A549 (cell line): ENCODE results near the gene ZNF850. TPM values are rescaled to one million over a fixed set of nuclear protein-coding genes. Genes with fewer than 3 reads are reported as not detected.
"Not testable (repeated sequence)": the region's sequence is repeated elsewhere in the genome, so short reads cannot be mapped to it uniquely, and the experiment has no call there.

Source experiments
- ATAC-seq, 2 experiments: fragments of 200-7000 bp in 1 of 2; fragments of >200 bp in 1 of 2; cut with Nextera tagmentation in 1 of 2; cut with Tn5 transposase in 1 of 2; 3 replicates each; pipeline versions ENCODE4 v1.8.0 to v1.9.1; 2018 to 2020; ENCODE audit warnings: mild to moderate bottlenecking in 1 of 2, moderate library complexity in 1 of 2
- CTCF ChIA-PET: fragments of 300-600 bp; sonication (Branson Sonifier 250); formaldehyde crosslinking; extraction: SDS; loops from one replicate; lab custom pipeline; 2021; ENCODE audit warnings: antibody characterized with exemption, inconsistent platforms; lab: Yijun Ruan, JAX
- POLR2A ChIA-PET: fragments of 350-600 bp; formaldehyde crosslinking; extraction: SDS; loops from one replicate; lab custom pipeline; 2021; ENCODE audit warnings: antibody characterized with exemption, inconsistent platforms; lab: Yijun Ruan, JAX
- DNase-seq, 2 experiments: peaks; one replicate each; pipeline versions ENCODE4 v3.0.0 to v3.0.0-alpha.2; 2011 to 2016; ENCODE audit warnings: low read depth in 1 of 2, low spot score in 1 of 2
- FAIRE-seq: peaks from 2 replicates; lab custom pipeline; 2011; peaks lifted over from hg19 to GRCh38; lab: Jason Lieb, UNC
- H3K27ac ChIP-seq, 2 experiments: fragments of >200 bp; sonication (Bioruptor Twin); formaldehyde crosslinking; 3 replicates each; pipeline ENCODE4 v1.5.1; 2016 to 2017
- H3K4me1 ChIP-seq: fragments of >200 bp; sonication (Bioruptor Twin); formaldehyde crosslinking; 3 replicates; pipeline ENCODE4 v1.6.1; 2016
- H3K4me2 ChIP-seq: fragments of >200 bp; sonication (Bioruptor Twin); formaldehyde crosslinking; 3 replicates; pipeline ENCODE4 v1.6.1; 2016
- H3K4me3 ChIP-seq: fragments of >200 bp; sonication (Bioruptor Twin); formaldehyde crosslinking; 3 replicates; pipeline ENCODE4 v1.5.1; 2016
- H3K9me3 ChIP-seq: fragments of >200 bp; sonication (Bioruptor Twin); formaldehyde crosslinking; 3 replicates; pipeline ENCODE4 v1.6.1; 2016
- CBX2 ChIP-seq: fragments of 200-600 bp; sonication (generic); IDR thresholded peaks from 2 replicates; pipeline ENCODE4 v1.6.1; 2016; ENCODE audit warnings: low read depth, mild to moderate bottlenecking, borderline replicate concordance
- CEBPB ChIP-seq, 2 experiments: fragments of >200 bp in 1 of 2; sonication (Bioruptor Twin) in 1 of 2; formaldehyde crosslinking in 1 of 2; IDR thresholded peaks; 2 replicates each; pipeline ENCODE4 v1.6.1; 2012 to 2016
- FOXS1 ChIP-seq: fragments of 250-450 bp; sonication (Bioruptor Pico); IDR thresholded peaks from 2 replicates; pipeline ENCODE4 v1.5.0; 2020; ENCODE audit warnings: mild to moderate bottlenecking, moderate library complexity
- HOXB13 ChIP-seq: fragments of 250-450 bp; sonication (Bioruptor Pico); IDR thresholded peaks from 2 replicates; pipeline ENCODE4 v1.5.0; 2020; ENCODE audit warnings: low read depth, mild to moderate bottlenecking, moderate library complexity
- JUNB ChIP-seq: fragments of >200 bp; sonication (Bioruptor Twin); formaldehyde crosslinking; IDR thresholded peaks from 2 replicates; pipeline ENCODE4 v1.6.1; 2016
- KDM5A ChIP-seq: fragments of 200-600 bp; sonication (generic); IDR thresholded peaks from 2 replicates; pipeline ENCODE4 v1.6.1; 2016; ENCODE audit warnings: antibody characterized with exemption, mild to moderate bottlenecking
- MAFK ChIP-seq: fragments of 450-650 bp; IDR thresholded peaks from 2 replicates; pipeline ENCODE4 v1.6.1; 2014; ENCODE audit not compliant: partially characterized antibody
- POLR2A ChIP-seq: IDR thresholded peaks from 2 replicates; pipeline ENCODE4 v1.6.1; 2012; ENCODE audit warnings: mild to moderate bottlenecking, low read length
- POLR2AphosphoS2 ChIP-seq: conservative IDR thresholded peaks from 2 replicates; pipeline ENCODE4 v1.6.1; 2012; ENCODE audit warnings: low read length, improper control_type of control experiment, inconsistent platforms
- RFX5 ChIP-seq: fragments of 450-650 bp; IDR thresholded peaks from 2 replicates; pipeline ENCODE4 v1.7.1; 2014; ENCODE audit warnings: antibody characterized with exemption, mild to moderate bottlenecking, moderate library complexity
- RNF2 ChIP-seq: fragments of 200-600 bp; sonication (generic); IDR thresholded peaks from 2 replicates; pipeline ENCODE4 v1.6.1; 2016; ENCODE audit warnings: low read depth, mild to moderate bottlenecking, antibody characterized with exemption, moderate library complexity, borderline replicate concordance
- TFCP2L1 ChIP-seq: fragments of 250-450 bp; sonication (Bioruptor Pico); IDR thresholded peaks from 2 replicates; pipeline ENCODE4 v1.5.0; 2021; ENCODE audit warnings: mild to moderate bottlenecking
- ZC3H11A ChIP-seq: fragments of 450-650 bp; IDR thresholded peaks from 2 replicates; pipeline ENCODE4 v1.6.1; 2014; ENCODE audit warnings: antibody characterized with exemption, mild to moderate bottlenecking
- ZNF302 ChIP-seq: fragments of 250-450 bp; sonication (Bioruptor Pico); IDR thresholded peaks from 2 replicates; pipeline ENCODE4 v1.9.0; 2021; ENCODE audit warnings: inconsistent platforms, mild to moderate bottlenecking, moderate library complexity
- WGBS: methylation state at CpG from one replicate; pipeline ENCODE4 v1.1.6; 2017; ENCODE audit errors: missing lambda C conversion rate; 5-methylcytosine and 5-hydroxymethylcytosine counted together
- polyA plus RNA-seq, 4 experiments: library from polyadenylated mRNA; depleted of rRNA in 3 of 4; stranded (reverse); fragments of >200 nt; fragmentation: RNase III in 1 of 4; extraction: RNeasy Plus Mini Kit Qiagen cat#74134 plus additional on column Dnase treatment in 1 of 4; gene quantifications; 2 replicates in 3 of 4; 3 replicates in 1 of 4; pipeline ENCODE4 v1.2.3, GENCODE V29; 2011 to 2017
- TF ChIP-seq, protein P1 (sequence below): IDR thresholded peaks from 2 replicates; pipeline ENCODE4 v1.6.1; 2012

Gene ZNF850
- polyA plus RNA-seq, 2 of the 4 experiments (the other 2 are of a cell fraction), result 1.5 to 3.1 TPM

DNA sequence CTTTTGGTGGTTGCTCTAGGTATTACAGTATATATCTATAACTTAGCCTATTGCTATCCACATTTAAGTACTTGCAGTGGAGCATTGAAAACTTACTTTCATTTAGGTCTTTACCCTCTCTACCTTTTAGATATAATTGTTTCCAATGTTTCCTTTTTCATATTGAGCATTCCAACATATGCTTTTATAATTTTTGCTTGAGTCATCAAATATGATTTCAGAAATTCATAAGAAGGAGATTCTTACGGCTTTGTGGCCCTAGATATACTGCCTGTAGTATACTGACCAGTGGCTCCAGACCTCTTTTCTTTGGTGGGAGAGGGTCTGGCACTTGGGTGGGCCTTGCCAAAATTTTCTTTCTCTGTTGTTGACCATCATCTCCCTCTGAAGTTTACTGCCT lies 32.8 kb upstream of the ZNF850 start:
- FAIRE-seq (no peak), DNase-seq (no peak), ATAC-seq (no peak)
- no peak for TF ChIP-seq ZNF302
- no peak for TF ChIP-seq KDM5A
- peak; percentile 94 for TF ChIP-seq MAFK
- no peak for TF ChIP-seq FOXS1 (CRISPR knock-in tag)
- H3K4me1 ChIP-seq, result no peaks in the 10 kb centered on the region
- peaks cover 85% of the 10 kb centered on the region for H3K9me3 ChIP-seq
- CTCF ChIA-PET, result interaction anchor here (0.7 kb wide), 1 partner anchor 453 kb away, joined by 3 read pairs; no protein-coding TSS in a partner anchor
- 44% methylated on average over 1 of the region's 1 CpG for WGBS
- H3K27ac ChIP-seq, result no peak overlapping the region
- no peak overlapping the region for H3K4me3 ChIP-seq
- POLR2A ChIA-PET, result no interaction called here
- H3K4me2 ChIP-seq, result no peak overlapping the region

GRCh38 chr19:36797786-36798108 lies 25.1 kb upstream of the ZNF850 start:
- H3K4me2 ChIP-seq, result peak overlapping the region; percentile 38
- TF ChIP-seq POLR2AphosphoS2 (no peak), HOXB13 (0 out of 2 replicates have a peak, but pooled peaks have one; percentile 7)
- POLR2A ChIA-PET, result no interaction called here
- ATAC-seq, result no peak
- H3K4me1 ChIP-seq, result no peaks in the 10 kb centered on the region
- peaks cover 87% of the 10 kb centered on the region for H3K9me3 ChIP-seq
- CTCF ChIA-PET, result interaction anchor here (1.3 kb wide), 1 partner anchor 15 kb away, joined by 3 read pairs; no protein-coding TSS in a partner anchor
- DNase-seq, result no peak
- H3K27ac ChIP-seq, result 0 out of 6 replicates have a peak overlapping the region, but pooled peaks of 1 of the 2 experiments have one; percentile 36
- peak; percentile 13 for FAIRE-seq
- 16% methylated on average over 9 of the region's 9 CpGs for WGBS
- H3K4me3 ChIP-seq, result peak overlapping the region; percentile 42

DNA sequence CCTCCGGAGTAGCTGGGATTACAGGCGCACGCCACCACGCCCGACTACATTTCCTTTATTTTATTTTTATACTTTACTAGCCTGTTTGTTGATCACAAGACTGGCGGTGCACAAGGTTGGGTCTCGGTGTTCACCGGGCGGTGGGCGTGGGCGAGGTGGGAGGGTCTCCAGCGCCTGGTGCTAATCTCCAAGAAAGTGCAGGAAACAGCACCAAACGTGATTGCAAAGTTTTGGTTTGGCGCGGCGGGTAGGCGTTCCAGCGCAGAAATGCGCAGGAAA lies 24.0 kb upstream of the ZNF850 start:
- H3K4me2 ChIP-seq, result no peak overlapping the region
- H3K4me3 ChIP-seq, result peak overlapping the region; percentile 42
- no peaks in the 10 kb centered on the region for H3K4me1 ChIP-seq
- DNase-seq (no peak), ATAC-seq (no peak), FAIRE-seq (no peak)
- H3K9me3 ChIP-seq, result peaks cover 91% of the 10 kb centered on the region
- TF ChIP-seq CEBPB (IDR thresholded peaks at IDR 0.05), result no peak
- TF ChIP-seq POLR2A, result no peak
- TF ChIP-seq JUNB, result no peak
- TF ChIP-seq, protein P1, sequence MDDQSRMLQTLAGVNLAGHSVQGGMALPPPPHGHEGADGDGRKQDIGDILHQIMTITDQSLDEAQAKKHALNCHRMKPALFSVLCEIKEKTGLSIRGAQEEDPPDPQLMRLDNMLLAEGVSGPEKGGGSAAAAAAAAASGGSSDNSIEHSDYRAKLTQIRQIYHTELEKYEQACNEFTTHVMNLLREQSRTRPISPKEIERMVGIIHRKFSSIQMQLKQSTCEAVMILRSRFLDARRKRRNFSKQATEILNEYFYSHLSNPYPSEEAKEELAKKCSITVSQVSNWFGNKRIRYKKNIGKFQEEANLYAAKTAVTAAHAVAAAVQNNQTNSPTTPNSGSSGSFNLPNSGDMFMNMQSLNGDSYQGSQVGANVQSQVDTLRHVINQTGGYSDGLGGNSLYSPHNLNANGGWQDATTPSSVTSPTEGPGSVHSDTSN, result no peak
- TF ChIP-seq CBX2, result no peak
- TF ChIP-seq RFX5, result no peak
- TF ChIP-seq ZC3H11A, result no peak
- ChIA-PET CTCF (interaction anchor here (1.0 kb wide), 1 partner anchor 252 kb away, joined by 3 read pairs; no protein-coding TSS in a partner anchor), POLR2A (no interaction called here)
- no peak overlapping the region for H3K27ac ChIP-seq
- 86% methylated on average over 19 of the region's 19 CpGs for WGBS

DNA sequence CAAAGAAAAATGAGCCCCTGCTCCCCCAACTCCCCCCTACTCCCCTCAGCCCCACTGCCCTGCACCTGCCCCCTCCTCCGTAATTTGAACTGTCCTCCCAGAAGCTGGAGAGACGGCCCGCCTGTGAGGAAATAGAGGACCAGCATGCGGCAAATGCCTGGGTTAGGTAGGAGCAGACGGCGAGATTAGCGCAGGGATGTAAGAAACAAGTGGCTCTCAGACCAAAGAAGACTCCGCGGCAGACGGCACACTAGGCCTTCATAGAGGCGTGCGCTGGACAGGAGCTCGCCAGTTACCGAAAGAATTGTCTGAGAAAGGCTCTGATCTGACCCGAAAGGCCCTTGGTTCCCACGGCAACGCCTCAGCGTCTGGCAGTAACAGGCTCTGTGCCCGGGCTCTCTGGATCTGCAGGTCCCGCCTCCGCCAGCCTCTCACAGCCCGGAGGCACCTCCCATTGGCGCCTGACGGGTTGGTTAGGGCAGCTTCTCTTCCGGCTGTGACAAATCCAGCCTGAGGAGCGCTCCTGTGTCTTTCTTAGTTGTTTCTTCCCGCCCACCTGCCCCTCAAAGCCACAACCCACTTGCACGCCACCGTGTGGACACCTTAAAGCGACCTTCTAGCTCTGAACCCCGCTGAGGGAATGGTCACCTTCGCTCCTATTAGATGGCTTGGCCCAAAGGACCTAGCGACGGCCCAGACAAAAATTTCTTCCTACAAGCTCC lies 19.0 kb upstream of the ZNF850 start:
- DNase-seq, H3K4me1 ChIP-seq, CTCF ChIA-PET, FAIRE-seq, H3K4me2 ChIP-seq, H3K27ac ChIP-seq, H3K4me3 ChIP-seq: not testable (repeated sequence)
- ATAC-seq, result peak; percentile 57 to 62; a peak in 4 of 6 replicates
- H3K9me3 ChIP-seq, result peaks cover 90% of the 10 kb centered on the region
- 52% methylated on average over 34 of the region's 34 CpGs for WGBS
- POLR2A ChIA-PET, result interaction anchor here (0.7 kb wide), 1 partner anchor 23 kb away, joined by 3 read pairs; no protein-coding TSS in a partner anchor

- 76% methylated on average over 37 of the region's 38 CpGs for WGBS
- CTCF ChIA-PET, result no interaction called here
- Histone ChIP-seq H3K4me3 (no peak overlapping the region), H3K4me2 (no peak overlapping the region), H3K9me3 (peaks cover 97% of the 10 kb centered on the region), H3K27ac (no peak overlapping the region), H3K4me1 (no peaks in the 10 kb centered on the region)
- DNase-seq (no peak), FAIRE-seq (no peak), ATAC-seq (no peak)
- TF ChIP-seq HOXB13, result no peak
- no peak for TF ChIP-seq RNF2
- no peak for TF ChIP-seq TFCP2L1 (CRISPR knock-in tag)
- POLR2A ChIA-PET, result no interaction called here
Observed at GRCh38 chr19:36775768-36776167, 3.2 kb upstream of the ZNF850 start.
